Gastrocnemius medialis (tissue), 4 donors: ENCODE measurements around the gene HCFC1.

Experiments
- POLR2A ChIP-seq, 2 donors: fragments of 450-650 bp; IDR thresholded peaks; one replicate each; pipeline ENCODE4 v1.6.1; 2017; ENCODE audit warnings: antibody characterized with exemption in 2 of 2, mild to moderate bottlenecking in 2 of 2, moderate library complexity in 2 of 2
- TF ChIP-seq, protein P1 (sequence below), 5 experiments: fragments of 450-650 bp in 3 of 5; fragments of 200-600 bp in 2 of 5; sonication (generic) in 2 of 5; IDR thresholded peaks in 4 of 5; conservative IDR thresholded peaks in 1 of 5; 1 replicate in 4 of 5; 2 replicates in 1 of 5; pipeline ENCODE4 v1.5.1; 2016 to 2019; ENCODE audit warnings: antibody characterized with exemption in 5 of 5, mild to moderate bottlenecking in 3 of 5, moderate library complexity in 3 of 5

DNA sequence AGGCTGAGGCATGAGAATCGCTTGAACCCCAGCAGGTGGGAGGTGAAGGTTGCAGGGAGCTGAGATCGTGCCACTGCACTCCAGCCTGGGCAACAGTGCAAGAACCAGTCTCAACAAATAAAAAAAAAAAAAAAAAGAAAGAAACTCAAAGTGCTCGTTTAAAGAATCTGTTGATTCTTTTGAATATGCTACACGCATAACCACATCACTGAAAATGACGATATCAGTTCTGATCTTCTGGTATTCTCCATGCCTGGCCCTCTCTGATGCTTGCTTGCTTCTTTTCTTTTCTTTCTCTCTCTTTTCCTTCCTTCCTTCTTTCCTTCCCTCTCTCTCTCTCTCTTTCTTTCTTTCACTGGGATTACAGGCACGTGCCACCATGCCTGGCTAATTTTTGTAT lies 59.8 kb downstream of the HCFC1 start:
- TF ChIP-seq POLR2A (IDR thresholded peaks at IDR 0.05): no peak
- TF ChIP-seq, protein P1, sequence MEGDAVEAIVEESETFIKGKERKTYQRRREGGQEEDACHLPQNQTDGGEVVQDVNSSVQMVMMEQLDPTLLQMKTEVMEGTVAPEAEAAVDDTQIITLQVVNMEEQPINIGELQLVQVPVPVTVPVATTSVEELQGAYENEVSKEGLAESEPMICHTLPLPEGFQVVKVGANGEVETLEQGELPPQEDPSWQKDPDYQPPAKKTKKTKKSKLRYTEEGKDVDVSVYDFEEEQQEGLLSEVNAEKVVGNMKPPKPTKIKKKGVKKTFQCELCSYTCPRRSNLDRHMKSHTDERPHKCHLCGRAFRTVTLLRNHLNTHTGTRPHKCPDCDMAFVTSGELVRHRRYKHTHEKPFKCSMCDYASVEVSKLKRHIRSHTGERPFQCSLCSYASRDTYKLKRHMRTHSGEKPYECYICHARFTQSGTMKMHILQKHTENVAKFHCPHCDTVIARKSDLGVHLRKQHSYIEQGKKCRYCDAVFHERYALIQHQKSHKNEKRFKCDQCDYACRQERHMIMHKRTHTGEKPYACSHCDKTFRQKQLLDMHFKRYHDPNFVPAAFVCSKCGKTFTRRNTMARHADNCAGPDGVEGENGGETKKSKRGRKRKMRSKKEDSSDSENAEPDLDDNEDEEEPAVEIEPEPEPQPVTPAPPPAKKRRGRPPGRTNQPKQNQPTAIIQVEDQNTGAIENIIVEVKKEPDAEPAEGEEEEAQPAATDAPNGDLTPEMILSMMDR (IDR thresholded peaks at IDR 0.05 in 4 of 5, conservative IDR thresholded peaks at IDR 0.05 in 1 of 5): no peak
